Karpas-422 (cell line): ENCODE data around the gene TMEM203. TPM values are rescaled to one million over a fixed set of nuclear protein-coding genes. Genes with fewer than 3 reads are reported as not detected.

ENCODE experiments used
- DNase-seq: peaks from one replicate; pipeline ENCODE4 v3.0.0-alpha.2; 2015
- H2AFZ ChIP-seq: fragments of 200-600 bp; sonication (generic); 2 replicates; pipeline ENCODE4 v1.6.1; 2014; ENCODE audit warnings: antibody characterized with exemption, low read length, mixed read lengths
- H3K27ac ChIP-seq: fragments of 200-600 bp; sonication (generic); 2 replicates; pipeline ENCODE4 v1.5.1; 2014; ENCODE audit warnings: mild to moderate bottlenecking, low read length, moderate library complexity
- H3K27me3 ChIP-seq: fragments of 200-600 bp; sonication (generic); 2 replicates; pipeline ENCODE4 v1.6.1; 2014; ENCODE audit warnings: low read length, mixed read lengths
- H3K36me3 ChIP-seq: fragments of 200-600 bp; sonication (generic); 2 replicates; pipeline ENCODE4 v1.6.1; 2014; ENCODE audit warnings: low read length, mixed read lengths; ENCODE audit not compliant: insufficient read depth
- H3K4me1 ChIP-seq: fragments of 200-600 bp; sonication (generic); 2 replicates; pipeline ENCODE4 v1.6.1; 2014; ENCODE audit warnings: mild to moderate bottlenecking, low read length, mixed read lengths
- H3K4me2 ChIP-seq: fragments of 200-600 bp; sonication (generic); 2 replicates; pipeline ENCODE4 v1.6.1; 2014; ENCODE audit warnings: low read length, low read depth, mild to moderate bottlenecking; ENCODE audit not compliant: poor library complexity, severe bottlenecking
- H3K4me3 ChIP-seq: fragments of 200-600 bp; sonication (generic); 2 replicates; pipeline ENCODE4 v1.5.1; 2014; ENCODE audit warnings: mild to moderate bottlenecking, antibody characterized with exemption, low read length, mixed read lengths
- H3K79me2 ChIP-seq: fragments of 200-600 bp; sonication (generic); 2 replicates; pipeline ENCODE4 v1.6.1; 2014; ENCODE audit warnings: mild to moderate bottlenecking, low read length, mixed read lengths
- H3K9ac ChIP-seq: fragments of 200-600 bp; sonication (generic); 2 replicates; pipeline ENCODE4 v1.6.0; 2014; ENCODE audit warnings: low read length
- H3K9me2 ChIP-seq: fragments of 200-600 bp; sonication (generic), shearing (Covaris generic); replicated peaks from 2 replicates; pipeline ENCODE4 v1.6.0; 2014; ENCODE audit warnings: mild to moderate bottlenecking, low read length, moderate library complexity; ENCODE audit not compliant: insufficient read depth
- H3K9me3 ChIP-seq: fragments of 300-700, 200-600 bp; sonication (generic); 2 replicates; pipeline ENCODE4 v1.6.1; 2014; ENCODE audit warnings: low read length, mixed read lengths
- H4K20me1 ChIP-seq: fragments of 200-600 bp; sonication (generic); 2 replicates; pipeline ENCODE4 v1.6.1; 2014; ENCODE audit warnings: mild to moderate bottlenecking, antibody characterized with exemption, low read length, low read depth; ENCODE audit not compliant: insufficient read depth
- total RNA-seq: library from RNA; depleted of rRNA; stranded (reverse); fragments of >200 nt; shearing (Covaris generic); gene quantifications from 2 replicates; pipeline ENCODE4 v1.2.3, GENCODE V29; 2014; ENCODE audit warnings: low replicate concordance

Gene TMEM203
- total RNA-seq, 1 experiment from 2014 or later: 30.6 TPM

GRCh38 chr9:137236936-137237421 is 31.5 kb upstream of the TMEM203 start:
- Histone ChIP-seq H3K9ac (peak overlapping the region; percentile 36), H3K4me2 (peak overlapping the region; percentile 52), H3K36me3 (peaks cover 4% of the 10 kb centered on the region), H4K20me1 (peaks cover 40% of the 10 kb centered on the region), H3K9me2 (no peaks in the 10 kb centered on the region), H3K27ac (no peak overlapping the region), H3K4me1 (peaks cover 55% of the 10 kb centered on the region), H3K9me3 (no peaks in the 10 kb centered on the region), H2AFZ (no peak overlapping the region), H3K27me3 (no peaks in the 10 kb centered on the region), H3K4me3 (peak overlapping the region; percentile 30; the same call in 1 of the 2 replicates), H3K79me2 (0 out of 2 replicates have a peak, but pooled peaks cover 4% of the 10 kb centered on the region)
- no peak for DNase-seq

- Histone ChIP-seq H3K9me2 (no peaks in the 10 kb centered on the region), H3K9ac (peak overlapping the region; percentile 36), H4K20me1 (peaks cover 35% of the 10 kb centered on the region; the same call in 1 of the 2 replicates), H3K4me2 (peak overlapping the region; percentile 52), H3K27me3 (no peaks in the 10 kb centered on the region), H3K4me1 (peaks cover 54% of the 10 kb centered on the region), H2AFZ (no peak overlapping the region), H3K9me3 (no peaks in the 10 kb centered on the region), H3K79me2 (no peaks in the 10 kb centered on the region), H3K27ac (no peak overlapping the region), H3K36me3 (no peaks in the 10 kb centered on the region), H3K4me3 (peak overlapping the region; percentile 30; the same call in 1 of the 2 replicates)
- peak; percentile 95 for DNase-seq
Measured at GRCh38 chr9:137236238-137236935, 30.9 kb upstream of the TMEM203 start.

- Histone ChIP-seq H2AFZ (no peak overlapping the region), H3K27me3 (no peaks in the 10 kb centered on the region), H3K4me3 (peak overlapping the region; percentile 45; the same call in 1 of the 2 replicates), H3K79me2 (no peaks in the 10 kb centered on the region), H3K4me2 (peak overlapping the region; percentile 70), H3K27ac (no peak overlapping the region), H3K9me2 (no peaks in the 10 kb centered on the region), H3K9me3 (no peaks in the 10 kb centered on the region), H3K9ac (peak overlapping the region; percentile 43), H4K20me1 (peaks cover 35% of the 10 kb centered on the region; the same call in 1 of the 2 replicates), H3K4me1 (peaks cover 54% of the 10 kb centered on the region), H3K36me3 (no peaks in the 10 kb centered on the region)
- DNase-seq: no peak
Measured at GRCh38 chr9:137235424-137236237, 30.2 kb upstream of the TMEM203 start.

GRCh38 chr9:137234758-137235423 is 29.4 kb upstream of the TMEM203 start:
- H3K27ac ChIP-seq: no peak overlapping the region
- DNase-seq: peak; percentile 85
- H2AFZ ChIP-seq: no peak overlapping the region
- peaks cover 35% of the 10 kb centered on the region; the same call in 1 of the 2 replicates for H4K20me1 ChIP-seq
- no peaks in the 10 kb centered on the region for H3K79me2 ChIP-seq
- no peaks in the 10 kb centered on the region for H3K9me2 ChIP-seq
- peak overlapping the region; percentile 43 for H3K9ac ChIP-seq
- no peaks in the 10 kb centered on the region for H3K27me3 ChIP-seq
- H3K4me1 ChIP-seq: peaks cover 49% of the 10 kb centered on the region
- no peaks in the 10 kb centered on the region for H3K36me3 ChIP-seq
- no peaks in the 10 kb centered on the region for H3K9me3 ChIP-seq
- peak overlapping the region; percentile 45 for H3K4me3 ChIP-seq
- peak overlapping the region; percentile 70 for H3K4me2 ChIP-seq

GRCh38 chr9:137234055-137234697 is 28.7 kb upstream of the TMEM203 start:
- Histone ChIP-seq H3K4me3 (peak overlapping the region; percentile 45; the same call in 1 of the 2 replicates), H3K27ac (no peak overlapping the region), H3K27me3 (no peaks in the 10 kb centered on the region), H3K4me1 (peaks cover 45% of the 10 kb centered on the region), H3K4me2 (peak overlapping the region; percentile 70), H3K36me3 (no peaks in the 10 kb centered on the region), H3K79me2 (no peaks in the 10 kb centered on the region), H3K9me2 (no peaks in the 10 kb centered on the region), H3K9ac (peak overlapping the region; percentile 43), H4K20me1 (peaks cover 35% of the 10 kb centered on the region; the same call in 1 of the 2 replicates), H2AFZ (no peak overlapping the region), H3K9me3 (no peaks in the 10 kb centered on the region)
- DNase-seq: no peak

GRCh38 chr9:137233143-137233980 is 27.9 kb upstream of the TMEM203 start:
- no peak overlapping the region for H3K4me2 ChIP-seq
- no peak overlapping the region for H2AFZ ChIP-seq
- H3K9ac ChIP-seq: no peak overlapping the region
- peaks cover 30% of the 10 kb centered on the region; the same call in 1 of the 2 replicates for H4K20me1 ChIP-seq
- H3K4me3 ChIP-seq: no peak overlapping the region
- H3K79me2 ChIP-seq: no peaks in the 10 kb centered on the region
- H3K4me1 ChIP-seq: peaks cover 43% of the 10 kb centered on the region
- H3K36me3 ChIP-seq: no peaks in the 10 kb centered on the region
- no peaks in the 10 kb centered on the region for H3K9me3 ChIP-seq
- H3K27me3 ChIP-seq: no peaks in the 10 kb centered on the region
- H3K9me2 ChIP-seq: no peaks in the 10 kb centered on the region
- no peak overlapping the region for H3K27ac ChIP-seq
- DNase-seq: no peak

- no peak overlapping the region for H3K4me3 ChIP-seq
- peaks cover 22% of the 10 kb centered on the region; the same call in 1 of the 2 replicates for H4K20me1 ChIP-seq
- no peaks in the 10 kb centered on the region for H3K27me3 ChIP-seq
- peaks cover 35% of the 10 kb centered on the region for H3K4me1 ChIP-seq
- no peak overlapping the region for H3K27ac ChIP-seq
- H3K79me2 ChIP-seq: no peaks in the 10 kb centered on the region
- no peak overlapping the region for H2AFZ ChIP-seq
- DNase-seq: no peak
- no peaks in the 10 kb centered on the region for H3K36me3 ChIP-seq
- no peaks in the 10 kb centered on the region for H3K9me2 ChIP-seq
- no peaks in the 10 kb centered on the region for H3K9me3 ChIP-seq
- H3K9ac ChIP-seq: no peak overlapping the region
- H3K4me2 ChIP-seq: no peak overlapping the region
Measured at GRCh38 chr9:137232510-137232909, 27.1 kb upstream of the TMEM203 start.
